ENCODE measurements around the gene TAF11L13.
"Not testable (repeated sequence)": the region's sequence is repeated elsewhere in the genome, so short reads cannot be mapped to it uniquely, and the experiment has no call there.

Gene TAF11L13

GRCh38 chr5:17631788-17632187 lies at the start of gene TAF11L13:
TSS of gene TAF11L13 (plus strand) at chr5:17632088.
- DNase-seq: not testable (repeated sequence)

- not testable (repeated sequence) for DNase-seq
Observed at GRCh38 chr5:17585658-17586057, 46.2 kb upstream of the TAF11L13 start, which contains the start of gene TAF11L7. TSS of gene TAF11L7 (minus strand) at chr5:17585758.

- not testable (repeated sequence) for DNase-seq
Observed at GRCh38 chr5:17590860-17591259, 41.0 kb upstream of the TAF11L13 start, which contains the start of gene TAF11L8. TSS of gene TAF11L8 (minus strand) at chr5:17590960.

GRCh38 chr5:17594255-17594654 lies 37.6 kb upstream of the TAF11L13 start, which contains the start of gene TAF11L9:
TSS of gene TAF11L9 (minus strand) at chr5:17594394.
- not testable (repeated sequence) for DNase-seq

- not testable (repeated sequence) for DNase-seq
Observed at GRCh38 chr5:17597728-17598127, 34.2 kb upstream of the TAF11L13 start, which contains the start of gene TAF11L10. TSS of gene TAF11L10 (minus strand) at chr5:17597828.

GRCh38 chr5:17603880-17604279 lies 28.0 kb upstream of the TAF11L13 start, which contains the start of gene TAF11L11:
TSS of gene TAF11L11 (plus strand) at chr5:17604183.
- not testable (repeated sequence) for DNase-seq

GRCh38 chr5:17604951-17605350 lies 26.9 kb upstream of the TAF11L13 start:
- no peak for DNase-seq

- DNase-seq: not testable (repeated sequence)
Observed at GRCh38 chr5:17607461-17607860, 24.4 kb upstream of the TAF11L13 start.

GRCh38 chr5:17610092-17610491 lies 21.8 kb upstream of the TAF11L13 start, which contains the start of gene TAF11L12:
TSS of gene TAF11L12 (plus strand) at chr5:17610392.
- not testable (repeated sequence) for DNase-seq

- no peak for DNase-seq
Observed at GRCh38 chr5:17614872-17615605, 16.8 kb upstream of the TAF11L13 start.

- DNase-seq: no peak
Observed at GRCh38 chr5:17619354-17619753, 12.5 kb upstream of the TAF11L13 start.

GRCh38 chr5:17620627-17621026 lies 11.3 kb upstream of the TAF11L13 start:
- DNase-seq: no peak

GRCh38 chr5:17625686-17626085 lies 6.2 kb upstream of the TAF11L13 start:
- no peak for DNase-seq

- no peak for DNase-seq
Observed at GRCh38 chr5:17634160-17634559, 2.3 kb downstream of the TAF11L13 start, which contains the start of gene TAF11L14. TSS of gene TAF11L14 (plus strand) at chr5:17634460.

GRCh38 chr5:17649232-17649631 lies 17.3 kb downstream of the TAF11L13 start:
- not testable (repeated sequence) for DNase-seq

GRCh38 chr5:17655201-17655759 lies 23.4 kb downstream of the TAF11L13 start:
- not testable (repeated sequence) for DNase-seq

GRCh38 chr5:17655921-17656320 lies 24.0 kb downstream of the TAF11L13 start:
- DNase-seq: no peak

- no peak for DNase-seq
Observed at GRCh38 chr5:17663182-17663581, 31.3 kb downstream of the TAF11L13 start.

- DNase-seq: no peak
Observed at GRCh38 chr5:17665836-17666235, 33.9 kb downstream of the TAF11L13 start.

- DNase-seq: no peak
Observed at GRCh38 chr5:17666726-17667235, 34.9 kb downstream of the TAF11L13 start.

- DNase-seq: no peak
Observed at GRCh38 chr5:17670353-17670752, 38.5 kb downstream of the TAF11L13 start.

GRCh38 chr5:17678751-17679324 lies 47.0 kb downstream of the TAF11L13 start:
- no peak for DNase-seq

- no peak for DNase-seq
Observed at GRCh38 chr5:17679597-17680203, 47.8 kb downstream of the TAF11L13 start.

Data from GOT3 (cell line).